HepG2 (cell line): Measurements from ENCODE around the gene ITIH6. TPM values are rescaled to one million over a fixed set of nuclear protein-coding genes. Genes with fewer than 3 reads are reported as not detected.

ENCODE experiments used
- ATAC-seq: fragments of 200-7000 bp; cut with Tn5 transposase; 3 replicates; pipeline ENCODE4 v1.9.1; 2020; ENCODE audit warnings: mild to moderate bottlenecking, moderate library complexity
- BruUV-seq: library from RNA; stranded (reverse); fragments of 400-500 nt; replicated peaks from 2 replicates; lab custom pipeline; 2021; lab: Mats Ljungman, UMichigan
- CTCF ChIA-PET: fragments of 300-600 bp; formaldehyde crosslinking; extraction: SDS; loops from one replicate; lab custom pipeline; 2021; ENCODE audit warnings: low total read pairs, inconsistent platforms, low intra/inter-chr PET ratio; lab: Yijun Ruan, JAX
- POLR2A ChIA-PET: fragments of 350-600 bp; sonication (Branson Sonifier 250); formaldehyde crosslinking; loops from one replicate; lab custom pipeline; 2020; ENCODE audit warnings: antibody characterized with exemption, inconsistent platforms; lab: Yijun Ruan, JAX
- DNase-seq: peaks from one replicate; pipeline ENCODE4 v3.0.0-alpha.2; 2015; ENCODE audit warnings: low spot score
- FAIRE-seq: peaks from 3 replicates; lab custom pipeline; 2011; peaks lifted over from hg19 to GRCh38; lab: Jason Lieb, UNC
- H2AFZ ChIP-seq: one replicate; pipeline ENCODE4 v1.6.1; 2011; ENCODE audit warnings: low read length, inconsistent platforms
- H3K27ac ChIP-seq: fragments of 300-600 bp; 3 replicates; pipeline ENCODE4 v1.8.0; 2011; ENCODE audit warnings: mixed run types, mild to moderate bottlenecking, mixed read lengths, low read length, inconsistent platforms; ENCODE audit not compliant: insufficient read depth; ENCODE audit errors: extremely low read length
- H3K27me3 ChIP-seq, 2 experiments: fragments of 200-600 bp in 1 of 2; 2 replicates in 1 of 2; 3 replicates in 1 of 2; pipeline versions ENCODE4 v1.6.0 to v1.8.0; 2011; ENCODE audit warnings: low read length in 2 of 2, mild to moderate bottlenecking in 2 of 2, moderate library complexity in 2 of 2, inconsistent platforms in 1 of 2; ENCODE audit not compliant: insufficient read depth in 2 of 2, control insufficient read depth in 1 of 2
- H3K36me3 ChIP-seq, 2 experiments: fragments of 200-600 bp in 1 of 2; replicated peaks in 1 of 2; 2 replicates in 1 of 2; 3 replicates in 1 of 2; pipeline versions ENCODE4 v1.5.1 to v1.8.0; 2011; ENCODE audit warnings: low read length in 2 of 2, inconsistent platforms in 1 of 2; ENCODE audit not compliant: insufficient read depth in 2 of 2, control insufficient read depth in 1 of 2
- H3K4me1 ChIP-seq: 2 replicates; pipeline ENCODE4 v1.5.1; 2012; ENCODE audit warnings: low read length, inconsistent platforms; ENCODE audit not compliant: insufficient read depth
- H3K4me2 ChIP-seq: 2 replicates; pipeline ENCODE4 v1.6.0; 2011; ENCODE audit warnings: low read depth, low read length, inconsistent platforms
- H3K4me3 ChIP-seq, 3 experiments: fragments of 200-600 bp in 1 of 3; sonication (generic), shearing (Covaris generic) in 1 of 3; replicated peaks in 1 of 3; 2 replicates each; pipeline ENCODE4 v1.5.1; 2011 to 2016; ENCODE audit warnings: low read length in 3 of 3, inconsistent platforms in 2 of 3, low read depth in 2 of 3, mild to moderate bottlenecking in 2 of 3, control low read depth in 1 of 3, mixed read lengths in 1 of 3; ENCODE audit not compliant: insufficient read depth in 1 of 3
- H3K79me2 ChIP-seq: one replicate; pipeline ENCODE4 v1.6.1; 2011; ENCODE audit warnings: low read length, inconsistent platforms; ENCODE audit not compliant: insufficient read depth
- H3K9ac ChIP-seq: 2 replicates; pipeline ENCODE4 v1.6.0; 2011; ENCODE audit warnings: mild to moderate bottlenecking, low read depth, low read length, inconsistent platforms; ENCODE audit not compliant: insufficient read depth
- H3K9me3 ChIP-seq: 2 replicates; pipeline ENCODE4 v1.5.1; 2012; ENCODE audit warnings: mild to moderate bottlenecking, low read length
- H4K20me1 ChIP-seq: 2 replicates; pipeline ENCODE4 v1.6.0; 2011; ENCODE audit warnings: inconsistent platforms, mild to moderate bottlenecking, low read length, moderate library complexity; ENCODE audit not compliant: insufficient read depth
- BHLHE40 ChIP-seq: IDR thresholded peaks from 2 replicates; pipeline ENCODE4 v1.6.1; 2011; ENCODE audit warnings: low read length, improper control_type of control experiment
- BORCS8-MEF2B ChIP-seq: sonication (generic); formaldehyde crosslinking; IDR thresholded peaks from 2 replicates; pipeline ENCODE4 v1.8.0; 2022; ENCODE audit warnings: mild to moderate bottlenecking, missing genetic modification reagents
- SUZ12 ChIP-seq: fragments of 150-350 bp; IDR thresholded peaks from 2 replicates; pipeline ENCODE4 v1.6.1; 2014; ENCODE audit warnings: low read depth, low read length
- U2AF1 ChIP-seq: fragments of 200-400 bp; formaldehyde crosslinking; optimal IDR thresholded peaks from 2 replicates; pipeline ENCODE3; 2017; ENCODE audit warnings: mild to moderate bottlenecking, low read depth, low read length
- WGBS: methylation state at CpG from one replicate; pipeline ENCODE4 v1.1.6; 2017; ENCODE audit warnings: low lambda C conversion rate; 5-methylcytosine and 5-hydroxymethylcytosine counted together
- in situ Hi-C: cut with HindIII; loops from 2 replicates; pipeline ENCODE4 v1.10.0; 2017; ENCODE audit warnings: low pct_unique_long_range_greater_than_20kb; ENCODE audit not compliant: extremely low pct_ligation_motif_present
- intact Hi-C: fragments of 100-400 bp; cut with micrococcal nuclease; formaldehyde crosslinking; loops from one replicate; pipeline ENCODE4 v1.10.0; 2022; ENCODE audit not compliant: unreplicated experiment
- polyA plus RNA-seq, 8 experiments: library from polyadenylated mRNA; depleted of rRNA in 3 of 8; stranded (reverse) in 7 of 8; unstranded in 1 of 8; fragments of >200 nt; fragmentation: Illumina TruSeq in 4 of 8; extraction: Trizol in 4 of 8; gene quantifications; 2 replicates each; pipeline versions ENCODE4 v1.2.1 to v1.2.3, GENCODE V29; 2011 to 2016; ENCODE audit warnings: low read depth in 4 of 8, missing spikeins in 1 of 8, mixed read lengths in 1 of 8; ENCODE audit not compliant: insufficient read depth in 1 of 8
- total RNA-seq, 5 experiments: library from RNA; depleted of rRNA; stranded (reverse); fragments of >200 nt; fragmentation: Illumina TruSeq; extraction: Trizol; gene quantifications; 2 replicates each; pipeline ENCODE4 v1.2.3, GENCODE V29; 2016; ENCODE audit warnings: low read depth in 1 of 5
- TF ChIP-seq, protein P1 (sequence below): sonication (generic); formaldehyde crosslinking; IDR thresholded peaks from 2 replicates; pipeline ENCODE4 v1.5.0; 2020; ENCODE audit warnings: mild to moderate bottlenecking, missing genetic modification reagents, borderline replicate concordance

The ITIH6 gene
- total and polyA plus RNA-seq, 2 of the 13 experiments (the other 11 are each of a cell fraction or from before 2014, with no cell fraction given), result not detected

DNA sequence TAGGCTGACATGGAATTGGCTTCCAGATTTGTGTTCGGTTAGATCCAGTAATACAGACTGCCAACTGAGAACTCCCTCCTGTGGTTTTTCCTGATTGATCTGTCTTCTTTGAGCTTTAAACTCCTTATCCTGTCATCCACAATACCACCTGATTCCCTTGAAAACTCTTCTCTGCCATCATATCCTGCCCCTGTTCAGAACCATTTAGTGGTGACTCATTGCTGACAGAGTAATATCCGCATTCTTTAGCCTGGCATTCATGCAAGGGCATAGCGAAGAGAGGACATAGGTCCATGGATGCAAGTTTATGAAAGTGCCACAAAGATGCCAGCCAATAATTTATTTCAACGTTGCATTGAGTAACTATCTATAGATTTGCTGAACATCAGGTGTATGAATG lies 76.6 kb downstream of the ITIH6 start:
- H3K4me3 ChIP-seq, result no peak overlapping the region
- DNase-seq (no peak), ATAC-seq (no peak), FAIRE-seq (no peak)
- H3K9ac ChIP-seq, result no peak overlapping the region
- WGBS, result 62% methylated on average over 4 of the region's 4 CpGs
- intact Hi-C loops (no loop called here), in situ Hi-C loops (no loop called here)
- no peaks in the 10 kb centered on the region for H3K27me3 ChIP-seq
- no TSS peak for BruUV-seq
- no peak for TF ChIP-seq BORCS8-MEF2B (CRISPR knock-in tag)
- no peaks in the 10 kb centered on the region for H3K9me3 ChIP-seq
- no peak overlapping the region for H3K27ac ChIP-seq
- H3K4me1 ChIP-seq, result no peaks in the 10 kb centered on the region
- H4K20me1 ChIP-seq, result no peaks in the 10 kb centered on the region
- no peaks in the 10 kb centered on the region for H3K36me3 ChIP-seq
- H3K4me2 ChIP-seq, result no peak overlapping the region
- POLR2A ChIA-PET, result no interaction called here
- H3K79me2 ChIP-seq, result no peaks in the 10 kb centered on the region
- CTCF ChIA-PET, result no interaction called here
- H2AFZ ChIP-seq, result no peak overlapping the region

DNA sequence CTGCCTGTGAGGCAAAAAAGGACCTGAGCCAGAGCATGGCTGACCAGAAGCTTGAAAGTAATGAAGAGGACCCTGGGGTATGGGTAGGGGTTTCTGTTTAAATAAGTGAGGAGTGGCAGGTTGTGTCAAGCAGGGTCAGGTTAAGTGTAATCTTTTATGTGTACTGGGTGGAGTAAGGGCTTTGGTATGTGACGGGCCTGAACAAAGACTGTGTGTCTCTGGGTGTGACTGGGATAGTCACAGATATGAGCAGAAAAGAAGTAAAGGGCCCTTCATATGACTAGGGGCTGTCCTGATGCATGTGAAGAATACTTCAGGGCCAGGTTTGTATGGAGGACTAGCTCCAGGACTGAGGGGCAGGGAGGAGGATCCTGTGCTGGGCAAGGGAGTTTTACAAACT lies 82.4 kb downstream of the ITIH6 start:
- H3K4me2 ChIP-seq, result no peak overlapping the region

More for the DNA sequence above, 82.4 kb downstream of the ITIH6 start:
- in situ Hi-C loops, result no loop called here
- Histone ChIP-seq H3K27me3 (no peaks in the 10 kb centered on the region), H3K9me3 (no peaks in the 10 kb centered on the region), H3K36me3 (no peaks in the 10 kb centered on the region), H3K27ac (no peak overlapping the region), H2AFZ (no peak overlapping the region), H3K79me2 (no peaks in the 10 kb centered on the region), H3K4me3 (no peak overlapping the region), H4K20me1 (no peaks in the 10 kb centered on the region), H3K9ac (no peak overlapping the region), H3K4me1 (no peaks in the 10 kb centered on the region)
- BruUV-seq, result no TSS peak
- ChIA-PET POLR2A (no interaction called here), CTCF (no interaction called here)
- FAIRE-seq (no peak), DNase-seq (no peak), ATAC-seq (no peak)
- intact Hi-C loops, result no loop called here
- 0% methylated on average over 1 of the region's 1 CpG for WGBS
- TF ChIP-seq SUZ12 (no peak), U2AF1 (no peak), BHLHE40 (no peak)
- TF ChIP-seq, protein P1, sequence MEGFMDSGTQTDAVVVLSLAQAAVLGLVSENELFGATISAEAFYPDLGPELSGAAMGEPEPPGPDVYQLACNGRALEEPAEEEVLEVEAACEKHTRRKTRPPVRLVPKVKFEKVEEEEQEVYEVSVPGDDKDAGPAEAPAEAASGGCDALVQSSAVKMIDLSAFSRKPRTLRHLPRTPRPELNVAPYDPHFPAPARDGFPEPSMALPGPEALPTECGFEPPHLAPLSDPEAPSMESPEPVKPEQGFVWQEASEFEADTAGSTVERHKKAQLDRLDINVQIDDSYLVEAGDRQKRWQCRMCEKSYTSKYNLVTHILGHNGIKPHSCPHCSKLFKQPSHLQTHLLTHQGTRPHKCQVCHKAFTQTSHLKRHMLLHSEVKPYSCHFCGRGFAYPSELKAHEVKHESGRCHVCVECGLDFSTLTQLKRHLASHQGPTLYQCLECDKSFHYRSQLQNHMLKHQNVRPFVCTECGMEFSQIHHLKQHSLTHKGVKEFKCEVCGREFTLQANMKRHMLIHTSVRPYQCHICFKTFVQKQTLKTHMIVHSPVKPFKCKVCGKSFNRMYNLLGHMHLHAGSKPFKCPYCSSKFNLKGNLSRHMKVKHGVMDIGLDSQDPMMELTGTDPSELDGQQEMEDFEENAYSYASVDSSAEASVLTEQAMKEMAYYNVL (CRISPR knock-in tag), result no peak
